Measurements from ENCODE around the gene FKBP4.

Gene FKBP4

DNA sequence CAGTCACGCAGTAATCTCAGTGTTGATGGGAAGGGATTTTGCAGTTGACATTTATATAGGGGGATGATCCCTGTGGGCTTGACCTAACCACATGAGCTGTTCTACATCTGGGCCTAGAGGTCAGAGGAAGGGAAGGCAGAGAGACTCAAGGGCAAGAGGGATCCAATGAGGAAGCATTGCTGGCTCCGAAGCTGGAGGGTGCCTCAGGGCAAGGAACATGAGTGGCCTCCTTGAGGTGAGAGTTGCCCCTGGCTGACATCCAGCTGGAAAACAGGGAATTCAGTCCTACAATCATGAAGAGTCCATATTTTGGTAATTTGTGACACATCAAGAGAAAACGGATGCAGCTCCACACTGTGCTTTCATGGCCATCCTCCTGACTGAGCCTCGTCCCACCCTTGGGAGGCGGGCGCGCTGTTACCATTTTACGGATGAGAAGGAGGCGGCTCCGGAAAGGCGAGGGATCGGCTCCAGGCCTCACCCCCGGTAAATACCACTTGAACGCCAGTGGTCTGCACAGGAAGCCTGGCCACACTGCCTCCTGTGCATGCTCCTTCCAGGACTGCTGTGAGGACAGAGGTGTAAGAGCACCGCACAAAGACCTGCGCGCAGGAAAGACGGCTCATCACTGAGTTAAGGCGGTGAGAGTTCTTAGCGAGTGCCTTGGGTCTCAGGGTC lies 18.5 kb upstream of the FKBP4 start:
- DNase-seq (ENCODE audit: low read depth), result no peak
- H3K4me3 ChIP-seq (replicated peaks; ENCODE audit: low read depth, low read length), result no peak overlapping the region
- TF ChIP-seq, protein P1, sequence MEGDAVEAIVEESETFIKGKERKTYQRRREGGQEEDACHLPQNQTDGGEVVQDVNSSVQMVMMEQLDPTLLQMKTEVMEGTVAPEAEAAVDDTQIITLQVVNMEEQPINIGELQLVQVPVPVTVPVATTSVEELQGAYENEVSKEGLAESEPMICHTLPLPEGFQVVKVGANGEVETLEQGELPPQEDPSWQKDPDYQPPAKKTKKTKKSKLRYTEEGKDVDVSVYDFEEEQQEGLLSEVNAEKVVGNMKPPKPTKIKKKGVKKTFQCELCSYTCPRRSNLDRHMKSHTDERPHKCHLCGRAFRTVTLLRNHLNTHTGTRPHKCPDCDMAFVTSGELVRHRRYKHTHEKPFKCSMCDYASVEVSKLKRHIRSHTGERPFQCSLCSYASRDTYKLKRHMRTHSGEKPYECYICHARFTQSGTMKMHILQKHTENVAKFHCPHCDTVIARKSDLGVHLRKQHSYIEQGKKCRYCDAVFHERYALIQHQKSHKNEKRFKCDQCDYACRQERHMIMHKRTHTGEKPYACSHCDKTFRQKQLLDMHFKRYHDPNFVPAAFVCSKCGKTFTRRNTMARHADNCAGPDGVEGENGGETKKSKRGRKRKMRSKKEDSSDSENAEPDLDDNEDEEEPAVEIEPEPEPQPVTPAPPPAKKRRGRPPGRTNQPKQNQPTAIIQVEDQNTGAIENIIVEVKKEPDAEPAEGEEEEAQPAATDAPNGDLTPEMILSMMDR (IDR thresholded peaks at IDR 0.05; ENCODE audit: low read length, missing control alignments), result no peak

DNA sequence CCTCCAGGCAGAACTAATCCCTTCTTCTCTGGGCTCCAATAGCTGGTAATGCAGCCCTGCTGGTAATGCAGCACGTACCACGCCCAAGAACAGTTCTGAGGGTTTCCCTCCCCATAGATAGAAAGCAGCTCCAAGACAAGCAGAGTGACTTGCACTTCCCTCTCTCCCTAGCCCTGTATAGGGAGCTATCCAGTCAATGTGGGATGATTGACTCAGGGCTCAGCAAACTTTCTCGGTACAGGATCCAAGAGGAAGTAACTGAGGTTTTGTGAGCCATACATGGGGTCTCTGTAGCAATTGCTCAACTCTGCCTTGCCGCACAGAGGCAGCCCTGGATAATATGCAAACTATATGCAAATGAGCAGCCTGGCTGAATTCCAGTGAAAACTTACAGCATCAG lies 15.5 kb upstream of the FKBP4 start:
- DNase-seq (ENCODE audit: low read depth), result no peak

DNA sequence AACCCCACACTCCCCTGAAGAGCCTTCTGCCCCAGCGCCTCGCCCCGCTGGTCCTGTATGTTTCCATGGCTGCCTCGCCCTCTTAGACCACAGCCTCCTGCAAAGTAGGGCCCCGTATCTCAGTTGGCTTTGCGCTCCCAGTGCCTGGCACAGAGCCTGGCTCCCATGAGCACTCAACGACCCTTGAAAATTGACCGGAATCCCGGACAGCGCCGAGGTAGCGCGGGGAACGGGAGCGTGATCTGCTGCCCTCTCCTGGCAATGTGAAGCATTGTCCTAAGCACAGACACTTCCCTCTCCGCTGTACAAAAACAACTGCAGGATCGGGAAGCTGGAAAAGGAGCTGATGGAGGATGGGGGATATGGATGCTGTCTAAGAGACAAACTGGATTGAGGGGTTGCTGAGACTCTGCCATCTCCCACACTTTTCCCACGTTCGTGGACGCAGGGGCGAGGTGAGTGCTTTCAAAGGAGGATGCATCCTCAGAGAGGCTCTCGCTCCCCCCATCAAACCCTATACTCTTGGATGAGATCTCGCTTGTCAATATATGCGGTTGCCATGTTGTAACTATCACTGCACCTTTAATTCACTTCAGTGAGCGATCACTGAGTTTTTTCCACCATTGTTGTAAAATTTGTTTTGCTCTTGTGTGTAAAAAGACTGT lies 10.7 kb upstream of the FKBP4 start:
- no peak overlapping the region for H3K4me3 ChIP-seq (replicated peaks; ENCODE audit: low read depth, low read length)
- TF ChIP-seq, protein P1 (IDR thresholded peaks at IDR 0.05; ENCODE audit: low read length, missing control alignments), result peak; percentile 98
- peak; percentile 60 for DNase-seq (ENCODE audit: low read depth)

More for the DNA sequence above, 15.5 kb upstream of the FKBP4 start:
- no peak overlapping the region for H3K4me3 ChIP-seq (replicated peaks; ENCODE audit: low read depth, low read length)
- TF ChIP-seq, protein P1 (IDR thresholded peaks at IDR 0.05; ENCODE audit: low read length, missing control alignments), result no peak

- TF ChIP-seq, protein P1 (IDR thresholded peaks at IDR 0.05; ENCODE audit: low read length, missing control alignments), result no peak
Measured at GRCh38 chr12:2785017-2785416, 9.8 kb upstream of the FKBP4 start.

GRCh38 chr12:2791089-2791488 lies 3.7 kb upstream of the FKBP4 start:
- no peak overlapping the region for H3K4me3 ChIP-seq (replicated peaks; ENCODE audit: low read depth, low read length)
- TF ChIP-seq, protein P1 (IDR thresholded peaks at IDR 0.05; ENCODE audit: low read length, missing control alignments), result no peak

More at GRCh38 chr12:2785017-2785416, 9.8 kb upstream of the FKBP4 start:
- DNase-seq (ENCODE audit: low read depth), result no peak
- H3K4me3 ChIP-seq (replicated peaks; ENCODE audit: low read depth, low read length), result no peak overlapping the region

DNA sequence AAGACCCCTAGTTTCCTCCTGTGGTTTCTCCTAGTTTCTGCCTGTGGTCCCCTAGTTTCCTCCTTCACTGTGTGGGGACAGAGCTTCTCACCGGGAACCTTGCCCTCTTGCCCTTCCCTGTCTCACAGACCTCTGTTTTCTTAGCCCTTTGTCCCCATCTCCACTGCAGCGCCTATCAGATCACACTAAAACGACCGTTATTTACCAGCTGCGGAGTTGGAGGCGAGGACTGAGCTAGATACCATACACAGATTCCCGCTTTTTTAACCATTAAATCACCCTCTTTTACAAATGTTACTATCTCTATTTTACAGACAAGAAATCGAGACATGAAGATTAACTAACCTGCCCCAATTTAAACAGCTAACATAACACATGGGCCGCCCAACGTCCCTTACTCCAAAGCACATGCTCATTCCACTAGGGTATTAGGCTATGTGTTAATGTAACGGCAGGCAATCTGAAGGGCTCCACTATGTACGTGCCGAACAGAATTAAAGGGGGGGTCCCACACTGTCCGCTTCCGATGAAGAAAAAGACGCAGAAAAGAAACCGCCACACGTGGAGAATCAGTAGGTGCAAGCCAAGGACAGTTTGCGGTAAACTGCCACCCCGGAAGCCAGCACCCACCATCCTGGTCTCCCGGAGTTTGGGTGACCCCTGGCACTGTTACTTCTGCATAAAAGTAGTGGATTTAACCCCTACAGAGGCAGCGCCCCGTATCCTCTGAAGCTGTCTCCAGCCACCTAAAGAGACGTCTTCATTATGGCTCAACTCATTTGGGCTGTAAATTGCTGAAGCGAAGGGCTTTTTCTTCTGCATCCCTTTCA lies 1.9 kb upstream of the FKBP4 start:
- TF ChIP-seq, protein P1 (IDR thresholded peaks at IDR 0.05; ENCODE audit: low read length, missing control alignments), result no peak
- H3K4me3 ChIP-seq (replicated peaks; ENCODE audit: low read depth, low read length), result no peak overlapping the region
- no peak for DNase-seq (ENCODE audit: low read depth)

More at GRCh38 chr12:2791089-2791488, 3.7 kb upstream of the FKBP4 start:
- no peak for DNase-seq (ENCODE audit: low read depth)

All from fibroblast of pulmonary artery (primary cell).